ENCODE results near the gene ZFP62.
"Not testable (repeated sequence)": the region's sequence is repeated elsewhere in the genome, so short reads cannot be mapped to it uniquely, and the experiment has no call there.

Gene ZFP62

GRCh38 chr5:180860887-180861822 lies at the start of gene ZFP62:
Gene ZFP62, minus strand, starts transcription at chr5:180861276. Its CDS starts 57 bp downstream, at chr5:180861219.
- peak; percentile 87 for DNase-seq

- no peak for DNase-seq
These were observed 49.7 kb upstream of the ZFP62 start for GRCh38 chr5:180910735-180911134.

GRCh38 chr5:180910182-180910581 lies 49.1 kb upstream of the ZFP62 start:
- DNase-seq: no peak

DNA sequence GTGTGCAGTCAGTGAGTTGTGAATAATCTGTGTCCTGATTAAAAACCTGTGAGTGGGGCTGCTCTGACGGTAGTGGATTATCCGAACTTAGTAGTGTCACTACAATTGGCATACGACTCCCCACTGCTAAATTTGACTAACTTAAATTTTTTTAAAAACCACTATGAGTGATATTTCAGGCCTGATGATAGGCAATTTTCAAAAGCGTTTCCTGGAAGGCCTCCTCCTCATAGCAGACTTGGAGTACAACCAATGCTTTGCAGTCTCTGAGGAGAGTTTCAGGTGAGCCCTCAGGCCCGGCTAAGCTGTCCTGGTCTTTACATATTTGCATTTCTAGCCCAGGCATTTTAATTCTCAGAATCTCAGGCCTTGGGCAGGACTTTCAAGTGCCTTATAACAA lies 48.7 kb upstream of the ZFP62 start:
- DNase-seq: no peak

DNA sequence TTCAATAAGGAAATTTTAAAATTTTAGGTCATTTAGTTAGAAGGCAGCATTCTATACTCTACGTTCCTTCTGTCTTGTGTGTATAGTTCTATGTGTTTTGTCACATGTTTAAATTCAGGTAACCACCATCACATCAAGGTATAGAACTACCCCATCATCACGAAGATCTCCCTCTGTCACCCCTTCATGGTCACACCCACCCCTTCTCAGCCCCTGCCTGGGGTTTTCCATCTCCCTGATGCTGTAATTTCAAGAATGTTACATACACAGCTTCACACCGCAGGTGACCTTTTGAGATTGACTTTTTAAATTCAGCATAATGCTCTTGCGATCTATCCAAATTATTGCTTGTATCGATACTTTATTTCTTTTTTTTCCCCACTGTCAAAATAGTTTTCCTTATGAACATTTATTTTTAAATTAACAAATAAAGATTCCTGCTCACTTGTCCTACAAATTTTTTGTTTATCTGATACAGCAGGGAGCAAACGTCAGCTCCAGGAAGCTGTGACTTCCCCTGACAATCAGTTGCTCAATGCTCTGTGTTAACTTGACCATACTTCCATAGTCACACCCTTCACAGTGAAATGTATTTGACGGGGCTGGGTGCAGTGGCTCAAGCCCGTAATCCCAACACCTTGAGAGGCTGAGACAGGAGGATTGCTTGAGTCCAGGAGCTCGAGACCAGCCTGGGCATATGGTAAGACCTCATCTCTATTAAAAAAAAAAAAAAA lies 48.1 kb upstream of the ZFP62 start:
- peak; percentile 10 for DNase-seq

GRCh38 chr5:180908400-180908799 lies 47.3 kb upstream of the ZFP62 start:
- no peak for DNase-seq

- peak; percentile 9 for DNase-seq
These were observed 40.4 kb upstream of the ZFP62 start for GRCh38 chr5:180901319-180902009.

GRCh38 chr5:180900178-180900577 lies 39.1 kb upstream of the ZFP62 start:
- DNase-seq: no peak

GRCh38 chr5:180898621-180899246 lies 37.7 kb upstream of the ZFP62 start, which contains the start of gene BTNL8:
Gene BTNL8, plus strand, starts transcription at chr5:180899159. Its CDS starts 152 bp downstream, at chr5:180899311.
- DNase-seq: no peak

- not testable (repeated sequence) for DNase-seq
These were observed 34.3 kb upstream of the ZFP62 start for GRCh38 chr5:180895330-180895729.

DNA sequence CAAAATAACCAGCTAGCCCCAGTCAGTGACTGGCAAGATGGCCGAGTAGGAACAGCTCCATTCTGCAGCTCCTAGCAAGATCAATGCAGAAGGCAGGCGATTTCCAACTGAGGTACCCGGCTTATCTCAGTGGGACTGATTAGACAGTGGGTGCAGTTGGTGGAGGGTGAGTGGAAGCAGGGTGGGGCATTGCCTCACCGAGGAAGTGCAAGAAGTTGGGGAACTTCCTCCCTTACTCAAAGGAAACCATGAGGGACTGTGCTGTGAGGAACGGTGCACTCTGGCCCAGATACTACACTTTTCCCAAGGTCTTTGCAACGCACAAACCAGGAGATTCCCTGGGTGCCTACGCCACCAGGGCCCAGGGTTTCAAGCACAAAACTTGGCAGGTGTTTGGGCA lies 28.3 kb upstream of the ZFP62 start:
- DNase-seq: no peak

DNA sequence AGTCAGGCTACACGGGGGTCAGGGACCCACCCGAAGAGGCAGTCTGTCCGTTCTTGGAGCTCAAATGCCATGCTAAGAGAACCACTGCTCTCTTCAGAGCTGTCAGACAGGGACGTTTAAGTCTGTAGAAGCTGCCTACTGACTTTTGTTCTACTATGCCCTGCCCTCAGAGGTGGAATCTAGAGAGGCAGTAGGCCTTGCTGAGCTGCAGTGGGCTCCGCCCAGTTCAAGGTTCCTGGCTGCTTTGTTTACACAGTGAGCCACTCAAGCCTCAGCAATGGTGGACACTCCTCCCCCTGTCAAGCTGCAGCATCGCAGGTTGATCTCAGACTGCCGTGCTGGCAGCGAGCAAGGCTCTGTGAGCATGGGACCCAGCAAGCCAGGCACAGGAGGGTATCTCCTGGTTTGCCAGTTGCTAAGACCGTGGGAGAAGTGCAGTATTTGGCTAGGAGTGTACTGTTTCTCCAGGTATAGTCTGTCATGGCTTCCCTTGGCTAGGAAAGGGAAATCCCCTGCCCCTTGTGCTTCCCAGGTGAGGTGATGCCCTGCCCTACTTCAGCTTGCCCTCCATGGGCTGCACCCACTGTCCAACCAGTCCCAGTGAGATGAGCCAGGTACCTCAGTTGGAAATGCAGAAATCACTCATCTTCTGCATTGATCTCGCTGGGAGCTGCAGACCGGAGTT lies 24.9 kb upstream of the ZFP62 start:
- DNase-seq: not testable (repeated sequence)

- no peak for DNase-seq
These were observed 14.9 kb upstream of the ZFP62 start for GRCh38 chr5:180875860-180876426.

DNA sequence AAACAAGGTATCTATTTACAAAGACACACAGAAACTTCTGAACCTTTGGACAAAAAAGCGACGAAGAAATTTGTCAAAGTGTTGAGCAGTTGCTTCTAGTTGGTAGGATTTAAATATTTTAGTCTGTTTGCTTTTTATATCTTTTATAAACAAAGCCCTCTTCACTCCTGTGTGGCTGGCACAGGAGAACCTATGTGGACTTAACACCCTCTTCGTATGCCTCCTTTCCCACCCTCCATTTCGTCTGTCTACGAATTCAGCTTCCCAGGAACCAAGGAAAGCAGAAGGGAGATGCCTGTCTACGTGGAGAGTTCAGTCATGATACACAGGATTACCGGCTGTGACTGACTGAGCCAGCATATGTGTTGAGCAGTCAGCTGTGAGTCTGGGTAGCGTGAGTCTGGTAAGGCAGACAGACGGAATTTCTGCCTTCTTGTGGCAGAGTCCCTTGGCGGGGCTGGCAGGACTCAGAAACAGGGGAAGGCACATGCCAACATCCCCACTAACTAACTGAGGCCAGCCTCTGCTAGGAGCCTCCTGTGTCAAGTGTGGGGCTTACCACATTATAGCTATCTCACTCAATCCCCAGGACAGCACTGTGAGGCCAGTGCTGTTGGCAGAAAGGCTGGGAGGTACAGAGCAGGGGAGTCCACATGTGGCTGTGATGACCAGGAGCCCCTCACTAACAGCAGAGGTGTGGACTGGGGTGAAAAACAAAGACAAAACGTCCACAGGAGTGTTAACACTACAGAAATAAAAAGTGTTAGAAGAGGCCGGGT lies 13.9 kb upstream of the ZFP62 start:
- DNase-seq: no peak

DNA sequence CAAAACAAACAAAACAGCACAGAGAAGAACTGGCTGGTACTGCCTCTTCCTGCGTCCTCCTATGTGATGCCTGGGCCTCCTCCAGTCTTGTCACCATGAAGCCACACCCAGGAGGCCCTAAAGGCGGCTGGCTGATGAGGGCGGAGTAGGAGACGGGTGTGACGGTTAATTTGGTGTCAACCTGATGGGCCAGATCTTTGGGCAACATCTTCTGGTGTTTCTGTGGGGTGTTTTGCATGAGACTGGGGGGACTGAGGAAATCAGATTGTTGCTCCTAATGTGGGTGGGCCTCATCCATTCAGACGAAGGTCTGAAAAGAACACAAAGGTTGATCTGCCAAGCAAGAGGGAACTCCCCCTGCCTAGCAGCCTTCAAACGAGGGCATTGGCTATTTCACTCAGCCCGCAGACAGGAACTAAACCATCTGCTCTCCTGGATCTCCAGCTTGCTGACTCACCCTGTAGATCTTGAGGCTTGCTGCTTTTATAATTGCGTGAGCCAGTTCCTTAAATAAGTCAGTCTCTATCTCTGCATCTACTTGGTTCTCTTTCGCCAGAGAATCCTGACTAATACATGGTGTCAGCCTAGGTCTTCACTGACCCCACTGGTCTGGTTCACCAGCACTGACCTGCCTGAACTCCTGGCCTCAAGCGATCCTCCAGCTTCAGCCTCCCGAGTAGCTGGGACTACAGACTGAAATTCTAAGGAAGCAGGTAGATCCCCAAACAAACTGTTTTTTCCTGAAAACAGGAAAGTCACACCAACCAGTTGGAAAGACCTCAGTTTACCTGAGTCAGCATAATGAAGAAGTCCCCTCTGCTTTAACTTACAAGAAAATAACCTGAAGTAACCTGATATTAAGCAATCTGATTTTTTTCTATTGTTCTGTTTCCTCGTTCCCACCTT lies 12.8 kb upstream of the ZFP62 start:
- DNase-seq: peak; percentile 5

- no peak for DNase-seq
These were observed 11.3 kb upstream of the ZFP62 start for GRCh38 chr5:180872419-180872818.

DNA sequence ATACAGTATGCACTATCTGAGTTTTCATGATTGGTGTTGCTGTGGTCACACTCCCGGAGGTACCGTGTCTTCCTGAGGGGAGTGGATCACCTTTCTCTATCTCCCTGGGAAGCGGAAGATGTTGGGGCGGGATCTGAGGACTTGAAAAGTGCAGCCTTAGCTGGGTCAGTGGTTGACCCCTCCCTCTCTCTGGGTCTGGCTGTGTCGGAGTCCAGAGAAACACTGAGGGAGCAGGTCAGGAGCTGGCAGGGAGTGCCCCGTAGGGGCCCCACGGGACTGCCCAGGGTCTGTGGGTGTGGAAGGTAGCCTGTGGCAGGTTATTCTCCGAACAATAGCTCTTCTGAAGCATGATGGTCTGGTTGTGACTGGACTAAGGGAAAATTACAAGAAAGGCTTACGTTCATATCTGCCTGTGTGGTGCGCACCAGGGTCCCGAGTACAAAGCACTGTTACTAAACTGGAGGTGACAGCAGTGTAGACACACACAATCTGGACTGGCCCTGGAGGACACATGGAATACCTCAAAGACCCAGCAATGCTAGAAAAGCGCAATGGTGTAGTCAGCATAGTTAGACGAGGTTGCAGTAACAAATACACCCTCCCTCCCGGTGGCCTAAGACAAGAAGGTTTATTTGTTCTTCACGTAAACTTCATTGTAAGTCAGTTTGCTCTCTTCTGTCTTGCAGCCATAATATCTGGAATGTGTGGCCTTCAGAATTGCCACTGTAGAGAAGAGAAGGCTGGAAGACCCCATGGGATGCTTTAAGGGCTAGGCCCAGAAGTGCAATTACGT lies 9.4 kb upstream of the ZFP62 start:
- DNase-seq: no peak

- no peak for DNase-seq
These were observed 8.5 kb upstream of the ZFP62 start for GRCh38 chr5:180869587-180869986.

DNA sequence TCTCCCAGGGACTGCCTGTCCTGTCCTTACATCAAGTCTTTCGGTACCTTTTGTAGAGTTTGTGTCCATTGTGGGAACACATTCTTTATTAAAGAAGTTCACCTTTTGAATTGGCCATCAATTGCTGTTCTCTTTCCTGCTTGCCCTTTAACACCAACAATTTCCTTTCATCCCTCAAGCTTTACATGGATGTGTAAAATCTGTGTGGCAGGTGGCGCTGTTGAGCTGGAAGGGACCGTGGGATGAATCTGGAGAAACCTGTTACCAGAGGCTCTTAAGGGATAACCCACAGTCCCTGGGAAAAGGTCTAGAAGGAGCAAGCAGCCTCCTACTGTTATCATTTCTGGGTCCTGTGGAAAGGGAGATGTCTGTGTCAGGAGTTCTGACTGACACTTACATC lies 7.9 kb upstream of the ZFP62 start:
- DNase-seq: peak; percentile 69

All from stimulated activated CD4-positive, alpha-beta T cell treated with anti-CD3 and anti-CD28 coated beads, Interleukin-1b, Interleukin-23, amount 100 ng/mL, for 48 hours (primary cell).